Ishikawa (cell line): ENCODE data around the gene PHLDB3.

Experiments
- CREB1 ChIP-seq: IDR thresholded peaks from 2 replicates; pipeline ENCODE4 v1.6.1; 2012; ENCODE audit warnings: low read depth
- EP300 ChIP-seq: IDR thresholded peaks from 2 replicates; pipeline ENCODE4 v1.6.1; 2012; ENCODE audit warnings: borderline replicate concordance
- FOXM1 ChIP-seq: IDR thresholded peaks from 2 replicates; pipeline ENCODE4 v1.6.1; 2012; ENCODE audit warnings: low read depth, borderline replicate concordance
- MAX ChIP-seq: IDR thresholded peaks from 2 replicates; pipeline ENCODE4 v1.6.1; 2012
- NFIC ChIP-seq: IDR thresholded peaks from 2 replicates; pipeline ENCODE4 v1.6.1; 2012
- YY1 ChIP-seq: IDR thresholded peaks from 2 replicates; pipeline ENCODE4 v1.6.1; 2012; ENCODE audit warnings: low read depth
- ZBTB7A ChIP-seq: IDR thresholded peaks from 2 replicates; pipeline ENCODE4 v1.6.1; 2012; ENCODE audit warnings: low read depth

GRCh38 chr19:43501661-43502418 is 2.7 kb downstream of the PHLDB3 start:
- no peak for TF ChIP-seq ZBTB7A
- no peak for TF ChIP-seq NFIC
- TF ChIP-seq EP300 = no peak
- no peak for TF ChIP-seq FOXM1
- TF ChIP-seq CREB1 = no peak
- TF ChIP-seq YY1 = no peak
- TF ChIP-seq MAX = no peak
